ENCODE measurements around the gene METTL27. TPM values are rescaled to one million over a fixed set of nuclear protein-coding genes. Genes with fewer than 3 reads are reported as not detected.

Gene METTL27
- total RNA-seq, 1 experiment from 2014 or later = 4.3 TPM

DNA sequence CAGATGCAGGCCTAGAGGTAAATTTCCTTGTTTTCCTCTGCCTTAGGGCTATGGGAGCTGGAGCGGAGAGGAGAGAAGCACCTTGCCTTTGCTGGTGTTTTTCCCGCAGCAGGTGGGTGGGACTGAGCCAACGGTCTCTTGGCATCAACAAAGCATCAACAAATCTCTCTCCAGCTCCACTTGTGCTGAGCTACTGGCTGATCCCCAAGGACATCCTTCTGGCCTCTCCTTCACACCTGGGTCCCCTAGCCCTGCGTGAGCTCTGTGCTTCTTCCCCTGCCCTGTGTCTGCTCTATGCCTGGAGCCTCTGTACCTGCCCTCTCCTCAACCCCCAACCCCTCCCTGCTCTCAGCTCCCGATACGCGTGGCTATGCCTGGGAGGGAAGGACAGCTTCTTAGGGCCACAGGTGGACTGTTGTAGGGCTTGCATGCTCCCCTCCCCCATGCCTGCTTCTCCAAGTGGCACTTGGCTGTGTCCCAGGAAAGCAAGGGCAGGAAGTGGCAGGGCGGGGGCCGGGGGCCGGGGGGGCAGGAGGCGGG, 14.7 kb downstream of the METTL27 start:
- H3K9me3 Mint-ChIP-seq = no peaks in the 10 kb centered on the region
- H3K4me3 Mint-ChIP-seq = 0 out of 2 replicates have a peak overlapping the region, but pooled peaks have one; percentile 13
- H3K27ac Mint-ChIP-seq = peak overlapping the region; percentile 97
- ChIA-PET POLR2A (interaction anchor here (0.6 to 3.4 kb wide), 7 partner anchors 12 to 187 kb away, joined by 3 to 11 read pairs (median 7); partner anchors contain the start of genes ABHD11, CLDN3 and METTL27), CTCF (interaction anchor here (0.5 to 7.9 kb wide), 12 partner anchors 9 to 221 kb away, joined by 3 to 68 read pairs (median 4); partner anchors contain the start of genes CLDN3 and METTL27)
- H3K27me3 Mint-ChIP-seq (ENCODE audit: low read depth) = peaks cover 8% of the 10 kb centered on the region
- H3K36me3 Mint-ChIP-seq = no peaks in the 10 kb centered on the region
- DNase-seq (ENCODE audit: low spot score) (peak; percentile 63), ATAC-seq (peak; percentile 16)
- H3K4me1 Mint-ChIP-seq = peaks cover 68% of the 10 kb centered on the region
- TF ChIP-seq, protein P1, sequence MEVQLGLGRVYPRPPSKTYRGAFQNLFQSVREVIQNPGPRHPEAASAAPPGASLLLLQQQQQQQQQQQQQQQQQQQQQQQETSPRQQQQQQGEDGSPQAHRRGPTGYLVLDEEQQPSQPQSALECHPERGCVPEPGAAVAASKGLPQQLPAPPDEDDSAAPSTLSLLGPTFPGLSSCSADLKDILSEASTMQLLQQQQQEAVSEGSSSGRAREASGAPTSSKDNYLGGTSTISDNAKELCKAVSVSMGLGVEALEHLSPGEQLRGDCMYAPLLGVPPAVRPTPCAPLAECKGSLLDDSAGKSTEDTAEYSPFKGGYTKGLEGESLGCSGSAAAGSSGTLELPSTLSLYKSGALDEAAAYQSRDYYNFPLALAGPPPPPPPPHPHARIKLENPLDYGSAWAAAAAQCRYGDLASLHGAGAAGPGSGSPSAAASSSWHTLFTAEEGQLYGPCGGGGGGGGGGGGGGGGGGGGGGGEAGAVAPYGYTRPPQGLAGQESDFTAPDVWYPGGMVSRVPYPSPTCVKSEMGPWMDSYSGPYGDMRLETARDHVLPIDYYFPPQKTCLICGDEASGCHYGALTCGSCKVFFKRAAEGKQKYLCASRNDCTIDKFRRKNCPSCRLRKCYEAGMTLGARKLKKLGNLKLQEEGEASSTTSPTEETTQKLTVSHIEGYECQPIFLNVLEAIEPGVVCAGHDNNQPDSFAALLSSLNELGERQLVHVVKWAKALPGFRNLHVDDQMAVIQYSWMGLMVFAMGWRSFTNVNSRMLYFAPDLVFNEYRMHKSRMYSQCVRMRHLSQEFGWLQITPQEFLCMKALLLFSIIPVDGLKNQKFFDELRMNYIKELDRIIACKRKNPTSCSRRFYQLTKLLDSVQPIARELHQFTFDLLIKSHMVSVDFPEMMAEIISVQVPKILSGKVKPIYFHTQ (CRISPR knock-in tag; IDR thresholded peaks at IDR 0.05) = no peak
- TF ChIP-seq, protein P2, sequence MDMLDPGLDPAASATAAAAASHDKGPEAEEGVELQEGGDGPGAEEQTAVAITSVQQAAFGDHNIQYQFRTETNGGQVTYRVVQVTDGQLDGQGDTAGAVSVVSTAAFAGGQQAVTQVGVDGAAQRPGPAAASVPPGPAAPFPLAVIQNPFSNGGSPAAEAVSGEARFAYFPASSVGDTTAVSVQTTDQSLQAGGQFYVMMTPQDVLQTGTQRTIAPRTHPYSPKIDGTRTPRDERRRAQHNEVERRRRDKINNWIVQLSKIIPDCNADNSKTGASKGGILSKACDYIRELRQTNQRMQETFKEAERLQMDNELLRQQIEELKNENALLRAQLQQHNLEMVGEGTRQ (CRISPR knock-in tag; IDR thresholded peaks at IDR 0.05) = no peak
- TF ChIP-seq PRRX2 (CRISPR knock-in tag; IDR thresholded peaks at IDR 0.05) = no peak
- TF ChIP-seq RELA (CRISPR knock-in tag; IDR thresholded peaks at IDR 0.05; ENCODE audit: borderline replicate concordance) = no peak
- no peak for TF ChIP-seq ZNF232 (CRISPR knock-in tag; IDR thresholded peaks at IDR 0.05)
- no peak for TF ChIP-seq NFE2L1 (CRISPR knock-in tag; IDR thresholded peaks at IDR 0.05)
- TF ChIP-seq, protein P3, sequence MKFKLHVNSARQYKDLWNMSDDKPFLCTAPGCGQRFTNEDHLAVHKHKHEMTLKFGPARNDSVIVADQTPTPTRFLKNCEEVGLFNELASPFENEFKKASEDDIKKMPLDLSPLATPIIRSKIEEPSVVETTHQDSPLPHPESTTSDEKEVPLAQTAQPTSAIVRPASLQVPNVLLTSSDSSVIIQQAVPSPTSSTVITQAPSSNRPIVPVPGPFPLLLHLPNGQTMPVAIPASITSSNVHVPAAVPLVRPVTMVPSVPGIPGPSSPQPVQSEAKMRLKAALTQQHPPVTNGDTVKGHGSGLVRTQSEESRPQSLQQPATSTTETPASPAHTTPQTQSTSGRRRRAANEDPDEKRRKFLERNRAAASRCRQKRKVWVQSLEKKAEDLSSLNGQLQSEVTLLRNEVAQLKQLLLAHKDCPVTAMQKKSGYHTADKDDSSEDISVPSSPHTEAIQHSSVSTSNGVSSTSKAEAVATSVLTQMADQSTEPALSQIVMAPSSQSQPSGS (CRISPR knock-in tag; IDR thresholded peaks at IDR 0.05; ENCODE audit: borderline replicate concordance, low read depth) = no peak
- no peak for TF ChIP-seq ZNF317 (CRISPR knock-in tag; IDR thresholded peaks at IDR 0.05; ENCODE audit: borderline replicate concordance, low read depth)
- TF ChIP-seq, protein P4, sequence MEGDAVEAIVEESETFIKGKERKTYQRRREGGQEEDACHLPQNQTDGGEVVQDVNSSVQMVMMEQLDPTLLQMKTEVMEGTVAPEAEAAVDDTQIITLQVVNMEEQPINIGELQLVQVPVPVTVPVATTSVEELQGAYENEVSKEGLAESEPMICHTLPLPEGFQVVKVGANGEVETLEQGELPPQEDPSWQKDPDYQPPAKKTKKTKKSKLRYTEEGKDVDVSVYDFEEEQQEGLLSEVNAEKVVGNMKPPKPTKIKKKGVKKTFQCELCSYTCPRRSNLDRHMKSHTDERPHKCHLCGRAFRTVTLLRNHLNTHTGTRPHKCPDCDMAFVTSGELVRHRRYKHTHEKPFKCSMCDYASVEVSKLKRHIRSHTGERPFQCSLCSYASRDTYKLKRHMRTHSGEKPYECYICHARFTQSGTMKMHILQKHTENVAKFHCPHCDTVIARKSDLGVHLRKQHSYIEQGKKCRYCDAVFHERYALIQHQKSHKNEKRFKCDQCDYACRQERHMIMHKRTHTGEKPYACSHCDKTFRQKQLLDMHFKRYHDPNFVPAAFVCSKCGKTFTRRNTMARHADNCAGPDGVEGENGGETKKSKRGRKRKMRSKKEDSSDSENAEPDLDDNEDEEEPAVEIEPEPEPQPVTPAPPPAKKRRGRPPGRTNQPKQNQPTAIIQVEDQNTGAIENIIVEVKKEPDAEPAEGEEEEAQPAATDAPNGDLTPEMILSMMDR (IDR thresholded peaks at IDR 0.05) = no peak
- TF ChIP-seq, protein P5, sequence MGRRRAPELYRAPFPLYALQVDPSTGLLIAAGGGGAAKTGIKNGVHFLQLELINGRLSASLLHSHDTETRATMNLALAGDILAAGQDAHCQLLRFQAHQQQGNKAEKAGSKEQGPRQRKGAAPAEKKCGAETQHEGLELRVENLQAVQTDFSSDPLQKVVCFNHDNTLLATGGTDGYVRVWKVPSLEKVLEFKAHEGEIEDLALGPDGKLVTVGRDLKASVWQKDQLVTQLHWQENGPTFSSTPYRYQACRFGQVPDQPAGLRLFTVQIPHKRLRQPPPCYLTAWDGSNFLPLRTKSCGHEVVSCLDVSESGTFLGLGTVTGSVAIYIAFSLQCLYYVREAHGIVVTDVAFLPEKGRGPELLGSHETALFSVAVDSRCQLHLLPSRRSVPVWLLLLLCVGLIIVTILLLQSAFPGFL (CRISPR knock-in tag; IDR thresholded peaks at IDR 0.05; ENCODE audit: borderline replicate concordance) = no peak
- TF ChIP-seq NFYB (CRISPR knock-in tag; conservative IDR thresholded peaks at IDR 0.05; ENCODE audit: low read depth) = no peak
- TF ChIP-seq SOX15 (CRISPR knock-in tag; IDR thresholded peaks at IDR 0.05) = no peak
- no peak for TF ChIP-seq CREM (CRISPR knock-in tag; IDR thresholded peaks at IDR 0.05)
- TF ChIP-seq, protein P6, sequence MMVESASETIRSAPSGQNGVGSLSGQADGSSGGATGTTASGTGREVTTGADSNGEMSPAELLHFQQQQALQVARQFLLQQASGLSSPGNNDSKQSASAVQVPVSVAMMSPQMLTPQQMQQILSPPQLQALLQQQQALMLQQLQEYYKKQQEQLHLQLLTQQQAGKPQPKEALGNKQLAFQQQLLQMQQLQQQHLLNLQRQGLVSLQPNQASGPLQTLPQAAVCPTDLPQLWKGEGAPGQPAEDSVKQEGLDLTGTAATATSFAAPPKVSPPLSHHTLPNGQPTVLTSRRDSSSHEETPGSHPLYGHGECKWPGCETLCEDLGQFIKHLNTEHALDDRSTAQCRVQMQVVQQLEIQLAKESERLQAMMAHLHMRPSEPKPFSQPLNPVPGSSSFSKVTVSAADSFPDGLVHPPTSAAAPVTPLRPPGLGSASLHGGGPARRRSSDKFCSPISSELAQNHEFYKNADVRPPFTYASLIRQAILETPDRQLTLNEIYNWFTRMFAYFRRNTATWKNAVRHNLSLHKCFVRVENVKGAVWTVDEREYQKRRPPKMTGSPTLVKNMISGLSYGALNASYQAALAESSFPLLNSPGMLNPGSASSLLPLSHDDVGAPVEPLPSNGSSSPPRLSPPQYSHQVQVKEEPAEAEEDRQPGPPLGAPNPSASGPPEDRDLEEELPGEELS (CRISPR knock-in tag; IDR thresholded peaks at IDR 0.05) = no peak
- no peak for TF ChIP-seq FOXJ3 (CRISPR knock-in tag; IDR thresholded peaks at IDR 0.05; ENCODE audit: borderline replicate concordance)
- TF ChIP-seq ZNF396 (CRISPR knock-in tag; IDR thresholded peaks at IDR 0.05; ENCODE audit: borderline replicate concordance) = no peak
- TF ChIP-seq ZNF219 (CRISPR knock-in tag; IDR thresholded peaks at IDR 0.05; ENCODE audit: borderline replicate concordance) = no peak

Measured in WTC11 (cell line).